SK-N-SH (cell line): Measurements from ENCODE around the gene WWOX.

Experiments used
- CTCF ChIP-seq: fragments of 200-600 bp; sonication (generic); IDR thresholded peaks from 2 replicates; pipeline ENCODE4 v1.6.1; 2017; ENCODE audit warnings: antibody characterized with exemption, mild to moderate bottlenecking, moderate library complexity
- EP300 ChIP-seq, 2 experiments: IDR thresholded peaks; 2 replicates each; pipeline versions ENCODE4 v1.4.0 to v1.6.1; 2012; ENCODE audit warnings: borderline replicate concordance in 1 of 2, low read depth in 1 of 2, low read length in 1 of 2
- GATA2 ChIP-seq: sonication (generic); formaldehyde crosslinking; IDR thresholded peaks from 2 replicates; pipeline ENCODE4 v1.5.0; 2020; ENCODE audit warnings: mild to moderate bottlenecking, missing genetic modification reagents
- MAX ChIP-seq: IDR thresholded peaks from 2 replicates; pipeline ENCODE4 v1.4.0; 2012; ENCODE audit warnings: low read depth
- NFIC ChIP-seq: IDR thresholded peaks from 2 replicates; pipeline ENCODE4 v1.4.0; 2012; ENCODE audit warnings: borderline replicate concordance
- TAF1 ChIP-seq: IDR thresholded peaks from 2 replicates; pipeline ENCODE4 v1.6.1; 2012; ENCODE audit warnings: low read depth, mild to moderate bottlenecking, low read length, moderate library complexity, borderline replicate concordance
- TCF12 ChIP-seq: IDR thresholded peaks from 2 replicates; pipeline ENCODE4 v1.4.0; 2012
- USF1 ChIP-seq: IDR thresholded peaks from 2 replicates; pipeline ENCODE4 v1.4.0; 2012; ENCODE audit warnings: low read depth, borderline replicate concordance

- no peak for TF ChIP-seq CTCF
- no peak for TF ChIP-seq TAF1
- no peak for TF ChIP-seq TCF12
- no peak for TF ChIP-seq EP300 (IDR thresholded peaks at IDR 0.05; ENCODE audit: borderline replicate concordance in 1 of 2, low read depth in 1 of 2, low read length in 1 of 2)
- TF ChIP-seq GATA2 (CRISPR knock-in tag), result no peak
- no peak for TF ChIP-seq MAX
- no peak for TF ChIP-seq USF1
- TF ChIP-seq NFIC, result no peak
Measured at GRCh38 chr16:78970650-78971049, 871.2 kb downstream of the WWOX start.
